Bone marrow (tissue), 2 donors: ENCODE measurements around the gene GRM3.

ENCODE experiments used
- DNase-seq, 2 donors: peaks; one replicate each; lab custom pipeline; 2025; lab: John Stamatoyannopoulos, UW

GRM3 gene

DNA sequence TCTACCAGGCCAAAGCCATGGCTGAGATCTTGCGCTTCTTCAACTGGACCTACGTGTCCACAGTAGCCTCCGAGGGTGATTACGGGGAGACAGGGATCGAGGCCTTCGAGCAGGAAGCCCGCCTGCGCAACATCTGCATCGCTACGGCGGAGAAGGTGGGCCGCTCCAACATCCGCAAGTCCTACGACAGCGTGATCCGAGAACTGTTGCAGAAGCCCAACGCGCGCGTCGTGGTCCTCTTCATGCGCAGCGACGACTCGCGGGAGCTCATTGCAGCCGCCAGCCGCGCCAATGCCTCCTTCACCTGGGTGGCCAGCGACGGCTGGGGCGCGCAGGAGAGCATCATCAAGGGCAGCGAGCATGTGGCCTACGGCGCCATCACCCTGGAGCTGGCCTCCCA lies 142.7 kb downstream of the GRM3 start:
- DNase-seq = no peak

DNA sequence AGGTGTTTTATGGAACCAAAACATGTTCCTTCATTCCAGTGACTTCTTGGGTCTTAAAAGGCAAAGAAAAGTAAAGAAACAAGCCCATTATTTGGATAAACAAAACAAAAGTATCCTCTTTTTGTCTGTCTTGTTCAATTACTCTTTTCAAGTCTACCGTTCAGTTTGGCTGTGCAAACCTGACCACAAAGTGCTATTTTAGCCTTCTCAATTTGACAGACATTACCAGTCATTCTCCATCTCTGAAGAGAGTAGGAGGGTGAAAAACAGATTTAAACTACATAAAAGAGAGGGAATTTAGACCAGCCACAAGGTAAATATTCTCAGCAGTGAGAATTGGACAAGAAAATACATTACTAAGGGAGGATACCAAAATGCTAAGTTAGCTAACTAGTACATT lies 145.2 kb downstream of the GRM3 start:
- no peak for DNase-seq

DNA sequence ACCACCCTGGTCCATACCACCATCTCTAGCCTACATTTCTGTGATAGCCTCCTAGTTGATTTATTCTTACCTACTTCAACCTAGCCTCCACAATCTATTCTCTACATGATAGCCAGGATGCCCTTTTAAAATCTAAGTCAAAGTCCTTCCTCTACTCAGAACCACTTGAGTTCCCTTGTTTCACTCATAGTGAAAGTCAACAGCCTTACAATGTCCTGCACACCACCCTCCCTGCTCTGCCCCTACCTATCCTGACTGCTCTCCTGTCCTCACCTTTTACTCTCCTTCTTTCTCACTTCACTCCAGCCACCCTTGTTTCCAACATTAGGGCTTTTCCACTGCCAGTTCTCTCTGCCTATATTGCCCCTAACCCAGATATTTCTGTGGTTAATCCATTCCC lies 146.7 kb downstream of the GRM3 start:
- no peak for DNase-seq

DNA sequence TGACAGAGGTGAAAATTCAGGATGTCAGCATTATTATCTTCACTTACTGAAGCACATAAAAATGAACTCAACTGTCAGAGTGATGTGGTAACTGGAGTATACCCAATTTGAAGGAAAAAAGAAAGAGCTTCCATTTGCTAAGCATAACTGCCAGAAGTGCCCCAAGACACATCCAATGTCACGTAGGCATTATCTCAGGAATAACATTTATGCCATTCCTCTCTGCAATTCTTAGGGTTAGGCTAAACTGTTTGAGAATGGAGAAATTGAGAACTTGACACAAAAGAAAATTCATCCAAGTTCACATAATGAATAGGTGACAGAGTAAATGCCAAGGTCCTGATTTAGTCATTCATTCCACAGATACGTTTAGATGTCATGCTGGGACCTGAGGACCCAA lies 148.6 kb downstream of the GRM3 start:
- DNase-seq = no peak

DNA sequence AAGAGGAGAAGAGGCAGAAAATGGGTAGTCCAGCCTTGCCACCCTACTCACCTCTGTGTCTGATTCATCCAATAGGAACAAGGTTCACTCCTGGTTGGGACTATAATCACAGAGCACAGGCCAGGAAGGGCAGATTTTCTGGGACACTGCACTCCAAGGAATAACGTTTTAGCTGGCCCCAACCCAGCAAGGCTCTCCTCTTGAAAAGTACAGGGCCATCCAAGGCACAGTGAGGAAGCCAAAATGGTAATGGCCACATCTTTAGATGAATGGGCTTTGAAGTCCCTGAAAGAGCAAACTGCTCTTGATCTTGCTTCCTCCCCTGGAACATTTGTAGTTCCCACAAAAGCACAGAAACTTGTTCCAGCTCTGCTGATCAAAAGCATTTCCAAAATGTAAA lies 149.4 kb downstream of the GRM3 start:
- no peak for DNase-seq

DNA sequence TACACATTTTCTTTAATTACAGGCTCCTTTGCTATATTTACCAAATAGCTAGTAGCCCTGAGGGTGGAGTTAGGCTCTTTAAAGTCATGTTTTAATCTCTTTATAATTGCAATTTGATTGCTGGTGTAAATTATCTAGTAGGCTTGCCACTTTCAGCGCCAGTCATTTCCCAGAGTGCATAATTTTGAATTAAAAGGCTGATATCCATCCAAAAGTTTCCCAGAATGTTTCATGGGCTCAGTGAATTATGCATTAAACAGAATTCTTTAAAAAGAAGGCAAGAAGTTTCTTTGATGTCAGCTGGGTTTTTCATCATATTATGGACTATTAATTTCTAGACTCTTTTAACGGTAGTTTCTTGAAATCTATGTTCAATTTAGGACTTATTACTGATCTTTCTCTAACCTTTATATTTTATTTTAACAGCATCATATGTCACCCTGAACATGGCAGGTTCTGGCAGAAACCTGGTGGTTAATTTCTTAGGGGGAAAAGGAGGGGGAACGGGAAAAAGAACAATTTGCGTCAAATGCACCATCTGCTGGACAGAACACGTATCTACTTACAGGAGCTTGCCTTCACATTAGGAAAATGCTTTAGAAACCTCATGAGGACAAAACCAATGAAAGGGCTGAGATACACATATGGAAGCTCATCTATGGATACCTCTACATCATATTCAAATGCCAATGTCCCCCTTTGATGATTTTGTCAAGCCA lies 171.1 kb downstream of the GRM3 start:
- no peak for DNase-seq

DNA sequence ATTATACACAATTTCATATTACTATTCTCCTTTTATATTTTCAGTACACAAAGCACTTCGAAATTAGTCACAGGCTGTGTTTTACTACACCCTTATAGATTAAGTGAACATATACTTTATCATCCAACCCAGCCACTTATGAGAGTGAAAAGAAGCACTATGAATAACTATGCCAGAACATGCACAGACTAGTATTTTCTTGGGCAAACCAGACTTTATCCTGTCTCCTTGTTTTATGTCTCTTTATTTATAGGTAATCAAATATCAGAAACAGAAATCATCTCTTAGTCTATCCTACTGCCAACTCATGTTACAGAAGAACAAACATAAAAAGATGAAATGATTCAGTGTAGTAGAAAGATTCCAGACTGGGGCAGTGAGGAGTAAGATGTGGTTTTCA lies 171.8 kb downstream of the GRM3 start:
- DNase-seq = no peak

DNA sequence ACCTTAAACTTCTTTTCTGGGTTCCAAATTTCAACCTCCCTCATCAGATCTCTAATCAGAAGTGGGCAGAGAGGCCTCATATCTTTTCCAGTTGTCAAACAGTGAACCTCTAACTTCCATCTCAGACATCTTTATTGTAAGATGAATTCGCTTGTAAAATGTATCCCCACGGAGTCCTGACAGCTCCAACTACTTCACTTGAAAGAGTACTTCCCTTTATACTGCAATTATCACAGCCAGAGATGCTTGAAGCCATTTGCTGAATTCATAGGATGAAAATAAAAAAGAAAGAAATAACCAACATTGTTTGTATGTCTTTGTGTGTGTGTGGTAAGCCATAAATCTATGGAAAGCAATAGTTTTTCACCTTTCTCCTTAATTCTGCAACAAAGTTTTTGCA lies 175.2 kb downstream of the GRM3 start:
- DNase-seq = no peak

DNA sequence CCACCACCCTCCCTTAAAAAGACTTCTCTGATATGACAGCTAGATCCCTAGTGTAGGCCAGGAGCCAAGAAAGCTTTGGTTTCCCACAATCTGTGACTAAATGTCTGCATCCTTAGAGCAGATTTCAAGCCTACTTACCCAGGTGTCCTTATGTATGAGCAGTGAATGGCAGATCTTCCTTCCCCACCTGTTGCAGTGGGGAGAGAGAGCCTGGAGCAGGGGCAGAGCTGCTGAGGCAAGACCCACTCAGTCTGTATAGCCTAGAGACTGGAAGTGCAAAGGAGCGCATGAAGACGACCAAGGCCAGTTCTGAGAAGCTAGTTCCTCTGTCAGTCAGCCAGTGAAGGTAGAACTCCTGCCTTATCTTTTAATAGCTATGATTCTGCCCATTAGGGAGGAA lies 180.1 kb downstream of the GRM3 start:
- DNase-seq = no peak

DNA sequence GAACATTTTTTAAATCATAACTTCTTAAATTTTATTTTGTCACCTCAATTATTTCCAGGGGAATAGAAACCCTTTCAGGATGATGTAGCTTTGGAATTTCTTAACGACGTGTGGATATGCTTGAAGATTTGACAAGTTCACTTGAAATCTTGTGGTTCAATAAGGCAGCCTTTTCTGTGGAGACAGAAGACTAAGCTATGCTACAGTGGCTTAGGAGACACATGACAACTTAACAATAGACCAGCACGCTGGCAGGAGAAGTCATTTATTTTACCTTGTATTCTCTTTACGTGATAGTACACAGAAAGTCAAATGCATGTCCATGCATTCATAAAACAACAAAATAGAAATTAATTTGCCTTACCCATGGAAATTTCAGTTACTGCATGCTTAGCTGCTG lies 181.6 kb downstream of the GRM3 start:
- DNase-seq = no peak

DNA sequence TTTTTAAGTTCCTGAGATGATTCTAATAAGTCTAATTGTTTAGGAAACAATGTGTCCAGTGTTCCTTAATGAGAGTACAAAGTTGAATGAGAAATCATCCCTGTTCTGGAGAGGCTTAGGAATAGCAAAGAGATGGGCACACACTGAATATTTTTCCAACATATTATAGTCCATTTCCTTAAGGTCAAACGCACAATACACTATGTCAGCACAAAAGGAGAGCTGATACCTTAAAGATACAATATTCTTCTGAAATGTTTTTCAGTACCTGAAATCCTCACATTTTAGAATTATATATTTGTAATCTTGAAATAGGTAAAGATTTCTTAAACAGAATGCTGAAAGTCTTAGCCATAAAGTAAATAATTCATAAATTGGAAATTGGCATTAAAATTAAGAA lies 183.2 kb downstream of the GRM3 start:
- DNase-seq = no peak

DNA sequence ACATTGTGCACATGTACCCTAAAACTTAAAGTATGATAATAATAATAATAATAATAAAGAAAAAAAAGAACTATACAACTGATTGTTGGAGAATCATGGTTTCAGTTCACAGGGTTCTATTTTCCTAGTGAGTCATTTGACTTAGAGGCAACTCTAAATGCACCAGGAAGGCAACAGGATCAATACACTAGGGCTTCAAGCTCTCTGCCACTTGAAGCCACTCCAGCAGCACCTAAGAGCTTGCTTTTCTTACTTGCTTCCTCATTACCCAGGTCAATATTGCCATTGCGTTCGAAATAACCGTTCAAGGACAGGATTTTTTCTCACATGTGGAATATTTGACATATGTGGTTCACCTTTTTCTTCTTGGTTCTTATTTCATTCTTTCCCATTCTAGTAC lies 189.7 kb downstream of the GRM3 start:
- no peak for DNase-seq

DNA sequence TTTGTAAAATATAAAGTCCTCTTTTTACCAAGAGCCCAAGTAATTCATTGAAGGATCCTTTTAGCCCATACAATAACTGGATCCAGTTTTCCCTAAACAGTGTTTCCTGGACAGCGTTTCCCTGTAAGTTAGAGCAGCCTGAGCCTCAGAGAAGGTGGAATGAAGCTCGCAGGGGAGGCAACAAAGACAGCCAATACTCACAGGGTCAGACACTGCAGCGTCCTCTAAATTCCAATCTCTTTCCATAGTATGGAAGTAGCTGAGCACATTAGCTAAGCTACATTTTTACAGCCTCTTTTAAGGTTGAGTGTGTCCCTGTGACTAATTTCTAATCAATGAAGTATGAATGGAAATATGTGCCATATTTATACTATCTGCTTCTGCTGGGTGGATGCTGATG lies 193.5 kb downstream of the GRM3 start:
- DNase-seq = no peak

DNA sequence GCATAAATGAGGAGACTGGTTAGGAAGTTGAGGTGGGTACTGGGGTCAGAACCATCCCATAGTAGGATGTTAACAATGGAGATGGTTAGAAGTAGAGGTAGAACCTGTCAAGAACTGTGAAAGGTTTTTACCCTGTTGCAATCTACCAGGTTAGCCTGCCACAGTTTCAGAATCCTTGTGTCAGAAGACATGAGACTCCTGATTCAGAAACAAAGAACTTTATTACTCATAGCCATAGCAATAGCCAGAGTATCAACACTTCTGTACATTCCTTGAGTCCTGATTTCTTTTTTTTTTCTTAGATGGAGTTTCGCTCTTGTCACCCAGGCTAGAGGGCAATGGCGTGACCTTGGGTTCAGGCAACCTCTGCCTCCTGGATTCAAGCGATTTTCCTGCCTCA lies 200.9 kb downstream of the GRM3 start:
- DNase-seq = no peak

DNA sequence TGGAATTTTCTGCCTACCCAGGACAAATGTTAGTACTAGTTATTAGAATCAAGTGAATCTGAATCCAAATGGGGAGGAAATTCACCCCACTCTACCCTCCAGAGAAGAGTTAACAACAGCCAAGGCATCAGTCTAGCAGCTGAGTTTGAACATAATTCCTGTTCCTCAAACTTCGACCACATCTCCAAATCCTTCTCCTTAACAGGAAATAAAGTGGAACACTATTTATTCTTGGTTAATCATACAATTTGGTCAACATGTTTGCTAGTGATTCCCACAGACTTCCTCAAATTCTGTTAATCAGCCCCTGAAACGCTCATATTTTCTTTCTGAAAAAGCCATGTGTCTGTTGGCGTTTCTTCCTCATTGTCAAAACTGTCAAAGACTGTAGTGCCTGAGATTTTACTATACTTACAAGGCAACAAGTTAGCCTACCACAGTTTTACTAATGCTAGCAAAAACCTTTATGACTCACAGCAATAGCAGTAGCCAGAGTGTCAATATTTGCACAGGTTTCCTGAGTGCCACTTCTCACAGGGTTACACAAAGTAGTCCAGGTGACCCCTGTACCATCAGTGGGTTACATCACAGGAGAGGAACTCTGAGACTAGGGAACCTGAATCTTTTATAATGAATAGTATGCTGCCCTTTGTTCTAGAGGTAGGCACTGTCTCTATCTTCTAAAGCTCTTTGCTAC lies 202.9 kb downstream of the GRM3 start:
- DNase-seq = no peak

DNA sequence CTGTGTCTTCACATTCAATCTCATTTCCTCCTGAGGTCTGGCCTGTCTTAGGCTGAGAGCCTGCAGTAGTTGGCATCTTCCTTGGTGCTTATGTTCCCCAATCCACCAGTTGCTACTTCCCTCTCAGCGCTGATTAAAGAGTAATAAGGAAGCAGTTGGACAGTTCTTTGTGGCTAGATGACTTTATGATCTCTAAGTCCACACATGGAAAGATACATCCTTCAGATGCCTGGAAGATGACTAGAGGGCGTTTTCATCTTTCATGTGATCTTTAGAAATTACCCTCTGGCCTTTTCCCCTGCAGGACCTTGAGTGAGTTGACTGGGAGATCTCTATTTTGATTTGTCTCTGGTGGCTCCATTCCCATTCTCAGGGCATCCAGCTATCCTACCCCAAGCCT lies 204.5 kb downstream of the GRM3 start:
- no peak for DNase-seq

DNA sequence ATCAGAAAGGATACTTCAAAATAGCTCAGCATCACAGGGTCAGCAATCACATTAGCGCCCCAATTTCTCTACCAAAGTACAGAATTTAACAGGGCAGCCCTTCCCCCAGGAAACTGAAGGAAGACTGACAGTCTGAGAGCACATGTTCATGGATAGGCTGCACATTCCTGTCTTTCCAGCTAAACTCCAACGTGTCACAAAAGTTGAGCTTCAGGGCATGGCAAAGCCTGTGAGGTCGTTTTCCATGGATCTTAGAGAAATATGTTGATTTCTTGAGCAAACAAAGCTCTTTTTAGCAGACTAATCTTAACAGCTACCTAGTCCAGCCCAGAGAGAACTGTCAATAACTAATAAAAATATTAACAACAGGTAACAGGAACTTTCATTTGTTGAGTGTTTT lies 207.9 kb downstream of the GRM3 start:
- DNase-seq = no peak

DNA sequence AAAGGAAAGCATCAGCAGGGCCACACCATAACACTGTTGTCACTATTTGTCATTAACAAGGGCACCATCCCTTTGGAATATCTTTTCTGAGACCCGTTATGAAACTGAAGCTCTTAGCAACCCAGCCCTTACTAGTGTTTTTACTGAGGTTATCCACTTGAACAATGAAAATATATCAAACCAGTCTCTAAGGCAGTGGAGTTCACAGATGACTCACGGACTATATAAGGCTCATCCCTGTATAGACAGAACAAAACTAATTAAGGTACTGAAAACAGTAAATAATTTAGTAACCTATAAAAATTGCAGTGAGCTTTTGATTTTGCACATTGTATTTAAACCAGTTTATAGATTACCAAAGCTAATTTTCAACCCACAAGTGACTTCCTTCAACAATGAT lies 219.7 kb downstream of the GRM3 start:
- DNase-seq = no peak

DNA sequence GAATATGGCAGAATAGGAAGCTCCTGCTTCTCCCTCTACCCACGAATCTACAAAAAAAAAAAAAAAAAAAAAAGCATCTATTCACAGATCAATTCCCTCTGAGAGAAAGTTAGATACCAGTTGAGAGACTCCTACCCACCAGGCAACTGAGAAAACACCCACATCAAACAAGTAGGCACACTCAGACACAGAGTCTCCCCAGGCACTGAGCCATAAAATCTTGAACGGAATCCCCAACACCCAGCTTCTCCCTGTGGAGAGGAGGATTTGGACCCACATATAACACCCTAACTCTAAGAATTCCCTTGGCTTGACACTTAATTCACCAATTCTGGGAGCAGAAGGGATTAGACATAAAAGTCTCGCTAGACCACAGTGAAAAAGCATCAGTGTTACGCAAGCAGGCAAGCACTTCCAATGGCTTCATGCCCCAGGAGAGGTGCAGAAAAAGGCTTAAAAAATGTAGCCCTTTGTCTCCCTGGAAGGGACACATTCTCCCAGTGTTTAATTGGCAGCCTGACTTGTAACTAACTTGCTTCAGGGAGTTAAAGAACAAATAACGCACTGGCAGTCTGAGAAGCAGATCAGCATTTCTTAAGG lies 223.6 kb downstream of the GRM3 start:
- no peak for DNase-seq

DNA sequence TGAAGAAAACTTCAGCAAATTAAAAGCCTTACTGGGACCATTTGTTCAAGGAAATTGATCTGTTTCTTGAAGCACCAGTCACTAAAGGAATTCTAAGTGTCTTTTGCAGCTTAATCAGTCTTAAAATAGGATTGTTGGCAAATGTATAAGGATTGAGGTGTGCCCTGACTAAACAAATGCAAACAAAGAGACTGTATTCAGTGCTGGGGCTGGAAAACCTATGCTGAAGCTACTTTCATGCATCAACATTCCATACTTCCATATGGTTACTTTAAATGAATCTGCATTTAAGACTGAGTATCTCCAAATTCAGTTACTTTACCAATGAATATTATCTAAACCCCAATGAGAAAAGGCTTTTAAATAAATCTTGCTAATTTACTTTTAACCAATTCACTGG lies 232.4 kb downstream of the GRM3 start:
- no peak for DNase-seq

DNA sequence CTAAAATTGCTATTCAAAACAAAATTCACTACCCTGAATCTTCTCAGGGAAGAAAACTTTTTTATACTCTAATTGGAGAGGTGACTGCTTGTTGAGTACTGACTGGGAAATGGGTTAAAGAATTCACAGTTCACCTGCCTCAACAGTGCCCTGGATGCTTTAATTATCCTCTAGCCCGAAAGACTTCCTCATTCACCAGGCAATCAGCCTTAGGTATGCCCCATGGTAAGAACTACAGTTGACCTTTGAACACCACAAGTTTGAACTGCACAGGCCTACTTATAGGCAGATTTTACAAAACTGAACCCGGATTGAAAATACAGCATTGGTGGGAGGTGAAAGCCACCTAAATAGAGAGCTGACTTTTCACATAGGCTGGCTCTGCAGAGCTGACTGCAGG lies 240.4 kb downstream of the GRM3 start:
- no peak for DNase-seq

DNA sequence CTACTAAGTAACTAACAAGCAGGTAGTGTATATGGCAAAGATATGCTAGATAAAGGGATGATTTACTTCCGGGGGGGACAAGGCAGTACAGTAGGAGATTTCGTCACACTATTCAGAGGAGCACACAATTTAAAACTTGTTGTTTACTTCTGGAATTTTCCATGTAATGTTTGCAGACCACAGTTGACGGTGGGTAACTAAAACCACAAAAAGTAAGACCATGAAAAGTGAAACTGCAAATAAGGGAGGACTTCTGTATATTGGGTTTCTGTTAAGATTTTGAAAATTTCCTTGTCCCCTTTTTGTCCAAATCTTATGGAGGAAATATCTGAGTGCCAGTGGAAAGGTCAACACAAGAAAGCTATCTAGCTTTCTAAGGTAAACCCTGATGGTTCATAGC lies 245.8 kb downstream of the GRM3 start:
- DNase-seq = no peak

DNA sequence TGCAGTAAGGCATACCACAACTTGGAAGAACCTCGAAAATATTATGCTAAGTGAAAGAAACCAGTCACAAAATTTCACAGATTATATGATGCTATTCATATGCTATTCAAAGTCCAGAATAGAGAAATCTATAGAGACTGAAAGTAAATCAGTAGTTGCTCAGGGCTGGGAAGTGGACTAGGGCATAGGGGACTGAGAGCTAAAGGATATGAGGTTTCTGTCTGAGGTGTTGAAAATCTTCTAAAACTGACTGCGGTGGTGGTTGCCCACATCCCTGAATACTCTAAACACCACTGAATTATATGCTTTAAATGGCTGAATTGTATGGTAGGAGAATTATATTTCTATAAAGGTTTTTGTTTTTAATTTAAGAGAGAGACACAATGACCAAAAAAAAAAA lies 254.5 kb downstream of the GRM3 start:
- DNase-seq = no peak

DNA sequence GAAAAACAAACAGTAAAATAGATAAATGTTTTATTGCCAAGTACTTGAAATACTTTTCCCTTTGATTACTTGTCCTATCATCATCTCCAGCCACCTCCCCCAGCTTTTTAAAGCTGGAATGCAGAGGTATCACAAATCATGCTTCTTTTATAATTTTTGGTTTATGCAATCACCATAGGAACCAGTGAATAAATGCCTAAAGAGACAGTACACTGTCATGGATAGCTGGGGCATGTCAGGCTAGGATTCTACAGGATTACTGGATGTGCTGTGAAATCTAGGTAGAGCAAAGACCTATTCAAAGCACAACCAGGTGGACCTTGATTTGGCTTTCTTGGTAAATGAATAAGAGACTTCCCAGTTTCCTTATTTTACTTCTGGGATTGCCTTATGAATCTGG lies 257.2 kb downstream of the GRM3 start:
- DNase-seq = no peak
